GM18498 (cell line): ENCODE results near the gene NTNG2.
"Not testable (repeated sequence)": the region's sequence is repeated elsewhere in the genome, so short reads cannot be mapped to it uniquely, and the experiment has no call there.

Experiments used
- ATAC-seq: cut with Tn5 transposase; IDR thresholded peaks from one replicate; pipeline ENCODE4 v1.9.1; 2021; ENCODE audit warnings: mild to moderate bottlenecking, moderate library complexity; ENCODE audit not compliant: unreplicated experiment

Gene NTNG2

GRCh38 chr9:132161743-132162184, at the start of gene NTNG2:
TSS of gene NTNG2 (plus strand) at chr9:132162058. CDS start at chr9:132166832, 4,774 bp downstream.
- no peak for ATAC-seq

GRCh38 chr9:132114102-132114707, 47.7 kb upstream of the NTNG2 start:
- no peak for ATAC-seq

GRCh38 chr9:132116583-132116982, 45.3 kb upstream of the NTNG2 start:
- no peak for ATAC-seq

- no peak for ATAC-seq
Observed at GRCh38 chr9:132117694-132118093, 44.2 kb upstream of the NTNG2 start.

GRCh38 chr9:132121021-132121420, 40.8 kb upstream of the NTNG2 start:
- ATAC-seq, result no peak

- no peak for ATAC-seq
Observed at GRCh38 chr9:132124800-132125199, 37.1 kb upstream of the NTNG2 start.

- no peak for ATAC-seq
Observed at GRCh38 chr9:132125361-132125760, 36.5 kb upstream of the NTNG2 start.

GRCh38 chr9:132125944-132126679, 35.7 kb upstream of the NTNG2 start:
- ATAC-seq, result no peak

GRCh38 chr9:132126680-132127236, 35.1 kb upstream of the NTNG2 start:
- no peak for ATAC-seq

- no peak for ATAC-seq
Observed at GRCh38 chr9:132127888-132128534, 33.8 kb upstream of the NTNG2 start.

- ATAC-seq, result no peak
Observed at GRCh38 chr9:132129535-132129934, 32.3 kb upstream of the NTNG2 start.

- ATAC-seq, result not testable (repeated sequence)
Observed at GRCh38 chr9:132134085-132134484, 27.8 kb upstream of the NTNG2 start.

- ATAC-seq, result no peak
Observed at GRCh38 chr9:132135456-132135855, 26.4 kb upstream of the NTNG2 start.

GRCh38 chr9:132136151-132136780, 25.6 kb upstream of the NTNG2 start:
- ATAC-seq, result no peak

- no peak for ATAC-seq
Observed at GRCh38 chr9:132141344-132141947, 20.4 kb upstream of the NTNG2 start.

GRCh38 chr9:132141948-132142594, 19.8 kb upstream of the NTNG2 start:
- no peak for ATAC-seq

GRCh38 chr9:132142924-132143323, 18.9 kb upstream of the NTNG2 start:
- ATAC-seq, result no peak

GRCh38 chr9:132143359-132143758, 18.5 kb upstream of the NTNG2 start:
- ATAC-seq, result no peak

- no peak for ATAC-seq
Observed at GRCh38 chr9:132144708-132145365, 17.0 kb upstream of the NTNG2 start.

- ATAC-seq, result no peak
Observed at GRCh38 chr9:132146039-132146438, 15.8 kb upstream of the NTNG2 start.
